Activated B cell treated with CpG ODN at 0.5 μM for 24 hours (primary cell): ENCODE measurements around the gene CAMTA2. TPM values are rescaled to one million over a fixed set of nuclear protein-coding genes. Genes with fewer than 3 reads are reported as not detected.

ENCODE experiments used
- ATAC-seq: fragments of 200-7000 bp; cut with Tn5 transposase; one replicate; pipeline ENCODE4 v1.10.0; 2021; ENCODE audit warnings: low read depth, mild to moderate bottlenecking, moderate library complexity
- CTCF ChIA-PET: fragments of 350-600 bp; sonication (Branson Sonifier 250); formaldehyde crosslinking; loops from one replicate; lab custom pipeline; 2021; ENCODE audit warnings: antibody characterized with exemption; lab: Charles Lee
- POLR2A ChIA-PET: fragments of 350-600 bp; sonication (Branson Sonifier 250); formaldehyde crosslinking; loops from one replicate; lab custom pipeline; 2021; ENCODE audit warnings: antibody characterized with exemption; lab: Charles Lee
- DNase-seq: peaks from one replicate; pipeline ENCODE4 v3.0.0; 2022
- H3K27ac Mint-ChIP-seq: one replicate; pipeline ENCODE4 v1.8.0; 2020; ENCODE audit warnings: mixed read lengths
- H3K27me3 Mint-ChIP-seq: one replicate; pipeline ENCODE4 v1.8.0; 2021; ENCODE audit warnings: mixed read lengths
- H3K36me3 Mint-ChIP-seq: one replicate; pipeline ENCODE4 v1.8.0; 2021; ENCODE audit warnings: low read depth, mixed read lengths
- H3K4me1 Mint-ChIP-seq: one replicate; pipeline ENCODE4 v1.8.0; 2021; ENCODE audit warnings: mixed read lengths
- H3K4me3 Mint-ChIP-seq: one replicate; pipeline ENCODE4 v1.8.0; 2020; ENCODE audit warnings: mild to moderate bottlenecking, mixed read lengths
- H3K9me3 Mint-ChIP-seq: one replicate; pipeline ENCODE4 v1.8.0; 2020; ENCODE audit warnings: mixed read lengths
- CTCF ChIP-seq: fragments of 200-600 bp; IDR thresholded peaks from one replicate; pipeline ENCODE4 v1.8.0; 2022; ENCODE audit warnings: antibody characterized with exemption, mild to moderate bottlenecking
- intact Hi-C: fragments of 100-400 bp; cut with micrococcal nuclease; formaldehyde crosslinking; loops from one replicate; pipeline ENCODE4 v1.15.1; 2024
- total RNA-seq: library from RNA; stranded (reverse); gene quantifications from 2 replicates; pipeline ENCODE4 v1.2.3, GENCODE V29; 2022

CAMTA2 gene
- total RNA-seq, 1 donor from 2014 or later = 57.9 TPM

- intact Hi-C loops = no loop called here
- Mint-ChIP-seq H3K4me3 (no peak overlapping the region), H3K36me3 (peaks cover 53% of the 10 kb centered on the region), H3K27me3 (no peaks in the 10 kb centered on the region), H3K9me3 (no peaks in the 10 kb centered on the region), H3K4me1 (peaks cover 20% of the 10 kb centered on the region), H3K27ac (no peak overlapping the region)
- ATAC-seq (no peak), DNase-seq (no peak)
- no peak for TF ChIP-seq CTCF
- CTCF ChIA-PET = interaction anchor here (0.8 kb wide), 1 partner anchor 79 kb away, joined by 3 read pairs; the partner anchor contains the start of gene ZFP3
- POLR2A ChIA-PET = interaction anchor here (1.2 to 3.7 kb wide), 4 partner anchors 16 to 60 kb away, joined by 6 to 36 read pairs (median 21); partner anchors contain the start of genes PFN1, RNF167, SLC25A11 and SPAG7
Measured at GRCh38 chr17:5000237-5000639, 12.8 kb upstream of the CAMTA2 start.

- peak overlapping the region; percentile 85 for H3K4me3 Mint-ChIP-seq
- TF ChIP-seq CTCF = no peak
- no peaks in the 10 kb centered on the region for H3K27me3 Mint-ChIP-seq
- DNase-seq (no peak), ATAC-seq (no peak)
- no peaks in the 10 kb centered on the region for H3K9me3 Mint-ChIP-seq
- peaks cover 20% of the 10 kb centered on the region for H3K4me1 Mint-ChIP-seq
- ChIA-PET POLR2A (interaction anchor here (1.1 to 3.7 kb wide), 8 partner anchors 11 to 100 kb away, joined by 3 to 36 read pairs (median 14); partner anchors contain the start of genes C17orf107, CAMTA2, PFN1 and RNF167), CTCF (interaction anchor here (0.8 kb wide), 1 partner anchor 79 kb away, joined by 3 read pairs; the partner anchor contains the start of gene ZFP3)
- intact Hi-C loops = loop anchor here (1.0 to 5.0 kb wide), 2 partner anchors 18 to 442 kb away; partner anchors contain the start of gene MYBBP1A
- H3K27ac Mint-ChIP-seq = peak overlapping the region; percentile 90
- H3K36me3 Mint-ChIP-seq = peaks cover 46% of the 10 kb centered on the region
Measured at GRCh38 chr17:4999430-5000093, 12.1 kb upstream of the CAMTA2 start.

- no peak for DNase-seq
- Mint-ChIP-seq H3K4me1 (peaks cover 20% of the 10 kb centered on the region), H3K27ac (peak overlapping the region; percentile 90), H3K27me3 (no peaks in the 10 kb centered on the region), H3K9me3 (no peaks in the 10 kb centered on the region), H3K36me3 (peaks cover 39% of the 10 kb centered on the region), H3K4me3 (peak overlapping the region; percentile 85)
- ATAC-seq = peak; percentile 7
- no peak for TF ChIP-seq CTCF
- CTCF ChIA-PET = no interaction called here
- intact Hi-C loops = loop anchor here (1.0 to 5.0 kb wide), 2 partner anchors 18 to 442 kb away; partner anchors contain the start of gene MYBBP1A
- POLR2A ChIA-PET = interaction anchor here (0.7 to 3.7 kb wide), 11 partner anchors 10 to 100 kb away, joined by 3 to 36 read pairs (median 11); partner anchors contain the start of genes C17orf107, CAMTA2, PFN1 and RNF167
Measured at GRCh38 chr17:4998732-4999429, 11.4 kb upstream of the CAMTA2 start.

- DNase-seq (peak; percentile 36), ATAC-seq (peak; percentile 3)
- no peaks in the 10 kb centered on the region for H3K27me3 Mint-ChIP-seq
- H3K4me1 Mint-ChIP-seq = peaks cover 20% of the 10 kb centered on the region
- CTCF ChIA-PET = interaction anchor here (1.0 to 1.1 kb wide), 2 partner anchors 18 to 29 kb away, joined by 3 to 4 read pairs; no protein-coding TSS in a partner anchor
- POLR2A ChIA-PET = interaction anchor here (0.6 to 3.7 kb wide), 19 partner anchors 9 to 256 kb away, joined by 3 to 36 read pairs (median 6); partner anchors contain the start of genes C17orf107, CAMTA2, ENO3 and PFN1
- peaks cover 32% of the 10 kb centered on the region for H3K36me3 Mint-ChIP-seq
- peak overlapping the region; percentile 90 for H3K27ac Mint-ChIP-seq
- no peaks in the 10 kb centered on the region for H3K9me3 Mint-ChIP-seq
- peak overlapping the region; percentile 85 for H3K4me3 Mint-ChIP-seq
- intact Hi-C loops = loop anchor here (5.0 kb wide), 1 partner anchor 441 kb away; the partner anchor contains the start of gene MYBBP1A
- no peak for TF ChIP-seq CTCF
Measured at GRCh38 chr17:4998027-4998731, 10.7 kb upstream of the CAMTA2 start.
